ENCODE data around the gene ILKAP. TPM values are rescaled to one million over a fixed set of nuclear protein-coding genes. Genes with fewer than 3 reads are reported as not detected.

Gene ILKAP
- total RNA-seq (98.6 and 102 TPM in 2 replicates), polyA plus RNA-seq (82.5 and 100 TPM in 2 replicates), polyA minus RNA-seq (36.5 and 56.0 TPM in 2 replicates)
- total RNA-seq (2013), result 27.7 TPM

- H3K4me3 ChIP-seq (ENCODE audit: control extremely low read depth in 1 of 5, extremely low read depth in 1 of 5, insufficient read depth in 1 of 5, low read depth in 2 of 5, low read length in 4 of 5), result peak within 1 kb of the TSS; percentile 46 to 72 (median 58)
- Mint-ChIP-seq H3K4me1 (peaks cover 47% of the 10 kb centered on the region), H3K9me3 (ENCODE audit: insufficient read depth) (no peaks in the 10 kb centered on the region), H3K27me3 (no peaks in the 10 kb centered on the region), H3K27ac (peak within 1 kb of the TSS; percentile 91), H3K4me3 (peak within 1 kb of the TSS; percentile 86)
- peak within 1 kb of the TSS; percentile 93 for H3K4me2 ChIP-seq (replicated peaks; ENCODE audit: low read depth, low read length, poor library complexity, severe bottlenecking)
- ChIA-PET CTCF (interaction anchor here (0.6 to 1.5 kb wide), 3 partner anchors 22 to 479 kb away, joined by 4 to 5 read pairs (median 4); no protein-coding TSS in a partner anchor), POLR2A (interaction anchor here (0.6 to 1.3 kb wide), 3 partner anchors 31 to 143 kb away, joined by 3 to 9 read pairs (median 3); partner anchors contain the start of genes HES6 and SCLY)
- DNase-seq, result peak; percentile 93
- peaks cover 48% of the 10 kb centered on the region for H3K79me2 ChIP-seq (ENCODE audit: control insufficient read depth, insufficient read depth, low read length)
- peaks cover 46% of the 10 kb centered on the region for H4K20me1 ChIP-seq (ENCODE audit: control insufficient read depth, insufficient read depth, low read length, poor library complexity, severe bottlenecking)
- H3K9ac ChIP-seq (ENCODE audit: low read length), result peak within 1 kb of the TSS; percentile 86
- ATAC-seq (ENCODE audit: low read depth), result peak; percentile 97
- H2AFZ ChIP-seq (ENCODE audit: insufficient read depth, low read depth, low read length, poor library complexity, severe bottlenecking), result peak within 1 kb of the TSS; percentile 94
- H3K27me3 ChIP-seq (replicated peaks in 1 of 4; ENCODE audit: control extremely low read depth in 1 of 4, control insufficient read depth in 3 of 4, insufficient read depth in 4 of 4, low read length in 3 of 4), result peaks cover 0 to 8% (median 0%) of the 10 kb centered on the region in 4 experiments
- intact Hi-C loops (cut with micrococcal nuclease), result loop anchor here (1.0 to 2.0 kb wide), 6 partner anchors 27 to 237 kb away; no protein-coding TSS in a partner anchor
- TF ChIP-seq EZH2 (IDR thresholded peaks at IDR 0.05; ENCODE audit: borderline replicate concordance, insufficient read depth, low read depth, low read length, poor library complexity, severe bottlenecking) (no peak), CTCF (IDR thresholded peaks at IDR 0.05) (no peak)
- no peaks in the 10 kb centered on the region for H3K36me3 ChIP-seq (replicated peaks in 1 of 2; ENCODE audit: control extremely low read depth in 1 of 2, control insufficient read depth in 1 of 2, extremely low read depth in 1 of 2, insufficient read depth in 2 of 2, low read length in 1 of 2)
- peaks cover 0 to 3% (median 0%) of the 10 kb centered on the region in 3 donors for H3K9me3 ChIP-seq (ENCODE audit: control extremely low read depth in 1 of 3, control insufficient read depth in 2 of 3, insufficient read depth in 1 of 3, low read length in 2 of 3)
- under 1% methylated on average over 126 of the region's 126 CpGs for WGBS (ENCODE audit: insufficient coverage)
- H3K27ac ChIP-seq (ENCODE audit: low read length in 2 of 2), result peak within 1 kb of the TSS; percentile 78 to 93
- peaks cover 23 to 31% of the 10 kb centered on the region in 2 donors for H3K4me1 ChIP-seq (ENCODE audit: control insufficient read depth in 2 of 2, insufficient read depth in 2 of 2, low read length in 2 of 2)
Observed at GRCh38 chr2:238203094-238203972, at the start of gene ILKAP. TSS of gene ILKAP (minus strand) at chr2:238203695. CDS start at chr2:238203553, 142 bp downstream.
